HCT116 (cell line): ENCODE measurements around the gene CFAP119. TPM values are rescaled to one million over a fixed set of nuclear protein-coding genes. Genes with fewer than 3 reads are reported as not detected.

Experiments used
- EZH2 ChIP-seq: fragments of 200-600 bp; sonication (generic); IDR thresholded peaks from 2 replicates; pipeline ENCODE4 v1.6.1; 2017; ENCODE audit warnings: antibody characterized with exemption, mixed run types
- EZH2phosphoT487 ChIP-seq: fragments of 200-600 bp; IDR thresholded peaks from 2 replicates; pipeline ENCODE4 v1.6.1; 2018; ENCODE audit warnings: antibody characterized with exemption, borderline replicate concordance
- POLR2AphosphoS5 ChIP-seq: IDR thresholded peaks from 2 replicates; pipeline ENCODE4 v1.6.1; 2011; ENCODE audit warnings: mild to moderate bottlenecking, low read depth, low read length, moderate library complexity
- RAD21 ChIP-seq: IDR thresholded peaks from 2 replicates; pipeline ENCODE4 v1.6.1; 2012; ENCODE audit warnings: low read depth, mild to moderate bottlenecking
- SP1 ChIP-seq: IDR thresholded peaks from 2 replicates; pipeline ENCODE4 v1.6.1; 2012; ENCODE audit warnings: low read depth
- TCF7L2 ChIP-seq: IDR thresholded peaks from 2 replicates; pipeline ENCODE4 v1.7.0; 2011; ENCODE audit warnings: borderline replicate concordance, inconsistent platforms; ENCODE audit not compliant: insufficient read depth, insufficient read length; ENCODE audit errors: extremely low read depth
- YY1 ChIP-seq: IDR thresholded peaks from 2 replicates; pipeline ENCODE4 v1.6.1; 2011; ENCODE audit warnings: low read length, low read depth, moderate library complexity, mild to moderate bottlenecking; ENCODE audit not compliant: insufficient replicate concordance; ENCODE audit errors: extremely low read depth
- ZNF274 ChIP-seq: fragments of 200-500 bp; sonication (Bioruptor generic); IDR thresholded peaks from 2 replicates; pipeline ENCODE4 v1.6.1; 2014; ENCODE audit warnings: mild to moderate bottlenecking, low read depth, low read length, inconsistent platforms
- total RNA-seq: library from RNA; stranded (reverse); gene quantifications from one replicate; pipeline ENCODE4 v1.2.1, GENCODE V29; 2021; ENCODE audit not compliant: unreplicated experiment
- TF ChIP-seq, protein P1 (sequence below): IDR thresholded peaks from 2 replicates; pipeline ENCODE4 v1.6.1; 2011; ENCODE audit warnings: mild to moderate bottlenecking, low read length, moderate library complexity; ENCODE audit not compliant: insufficient replicate concordance; ENCODE audit errors: extremely low read depth
- TF ChIP-seq, protein P2 (sequence below): IDR thresholded peaks from 2 replicates; pipeline ENCODE4 v1.6.1; 2012; ENCODE audit warnings: low read depth
- TF ChIP-seq, protein P3 (sequence below): IDR thresholded peaks from 2 replicates; pipeline ENCODE4 v1.6.1; 2012

The CFAP119 gene
- total RNA-seq, 1 experiment from 2014 or later = 12.6 TPM

DNA sequence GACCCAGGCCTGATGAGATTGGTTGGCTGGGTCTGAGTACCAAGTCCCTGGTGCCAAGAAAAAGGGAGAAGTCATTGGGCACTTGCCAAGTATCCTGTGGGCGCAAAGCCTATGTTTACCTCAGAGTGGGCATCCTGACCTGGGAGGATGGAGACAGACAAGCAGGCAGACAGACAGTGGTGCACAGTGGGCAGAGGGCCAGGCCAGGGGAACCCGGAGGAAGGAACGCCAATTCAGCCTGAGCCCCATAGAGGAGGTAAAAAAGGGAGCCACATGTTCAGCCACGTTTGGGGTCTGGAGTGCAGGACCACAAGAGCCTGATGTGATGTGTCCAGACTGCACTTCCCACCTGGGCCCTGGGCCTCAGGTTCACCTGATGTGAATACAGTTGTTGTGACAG is 8.3 kb downstream of the CFAP119 start (continued):
- TF ChIP-seq, protein P1, sequence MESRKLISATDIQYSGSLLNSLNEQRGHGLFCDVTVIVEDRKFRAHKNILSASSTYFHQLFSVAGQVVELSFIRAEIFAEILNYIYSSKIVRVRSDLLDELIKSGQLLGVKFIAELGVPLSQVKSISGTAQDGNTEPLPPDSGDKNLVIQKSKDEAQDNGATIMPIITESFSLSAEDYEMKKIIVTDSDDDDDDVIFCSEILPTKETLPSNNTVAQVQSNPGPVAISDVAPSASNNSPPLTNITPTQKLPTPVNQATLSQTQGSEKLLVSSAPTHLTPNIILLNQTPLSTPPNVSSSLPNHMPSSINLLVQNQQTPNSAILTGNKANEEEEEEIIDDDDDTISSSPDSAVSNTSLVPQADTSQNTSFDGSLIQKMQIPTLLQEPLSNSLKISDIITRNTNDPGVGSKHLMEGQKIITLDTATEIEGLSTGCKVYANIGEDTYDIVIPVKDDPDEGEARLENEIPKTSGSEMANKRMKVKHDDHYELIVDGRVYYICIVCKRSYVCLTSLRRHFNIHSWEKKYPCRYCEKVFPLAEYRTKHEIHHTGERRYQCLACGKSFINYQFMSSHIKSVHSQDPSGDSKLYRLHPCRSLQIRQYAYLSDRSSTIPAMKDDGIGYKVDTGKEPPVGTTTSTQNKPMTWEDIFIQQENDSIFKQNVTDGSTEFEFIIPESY = no peak
- TF ChIP-seq EZH2 = no peak
- no peak for TF ChIP-seq ZNF274
- TF ChIP-seq, protein P2, sequence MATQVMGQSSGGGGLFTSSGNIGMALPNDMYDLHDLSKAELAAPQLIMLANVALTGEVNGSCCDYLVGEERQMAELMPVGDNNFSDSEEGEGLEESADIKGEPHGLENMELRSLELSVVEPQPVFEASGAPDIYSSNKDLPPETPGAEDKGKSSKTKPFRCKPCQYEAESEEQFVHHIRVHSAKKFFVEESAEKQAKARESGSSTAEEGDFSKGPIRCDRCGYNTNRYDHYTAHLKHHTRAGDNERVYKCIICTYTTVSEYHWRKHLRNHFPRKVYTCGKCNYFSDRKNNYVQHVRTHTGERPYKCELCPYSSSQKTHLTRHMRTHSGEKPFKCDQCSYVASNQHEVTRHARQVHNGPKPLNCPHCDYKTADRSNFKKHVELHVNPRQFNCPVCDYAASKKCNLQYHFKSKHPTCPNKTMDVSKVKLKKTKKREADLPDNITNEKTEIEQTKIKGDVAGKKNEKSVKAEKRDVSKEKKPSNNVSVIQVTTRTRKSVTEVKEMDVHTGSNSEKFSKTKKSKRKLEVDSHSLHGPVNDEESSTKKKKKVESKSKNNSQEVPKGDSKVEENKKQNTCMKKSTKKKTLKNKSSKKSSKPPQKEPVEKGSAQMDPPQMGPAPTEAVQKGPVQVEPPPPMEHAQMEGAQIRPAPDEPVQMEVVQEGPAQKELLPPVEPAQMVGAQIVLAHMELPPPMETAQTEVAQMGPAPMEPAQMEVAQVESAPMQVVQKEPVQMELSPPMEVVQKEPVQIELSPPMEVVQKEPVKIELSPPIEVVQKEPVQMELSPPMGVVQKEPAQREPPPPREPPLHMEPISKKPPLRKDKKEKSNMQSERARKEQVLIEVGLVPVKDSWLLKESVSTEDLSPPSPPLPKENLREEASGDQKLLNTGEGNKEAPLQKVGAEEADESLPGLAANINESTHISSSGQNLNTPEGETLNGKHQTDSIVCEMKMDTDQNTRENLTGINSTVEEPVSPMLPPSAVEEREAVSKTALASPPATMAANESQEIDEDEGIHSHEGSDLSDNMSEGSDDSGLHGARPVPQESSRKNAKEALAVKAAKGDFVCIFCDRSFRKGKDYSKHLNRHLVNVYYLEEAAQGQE = no peak
- TF ChIP-seq YY1 = no peak
- TF ChIP-seq TCF7L2 = no peak
- TF ChIP-seq, protein P3, sequence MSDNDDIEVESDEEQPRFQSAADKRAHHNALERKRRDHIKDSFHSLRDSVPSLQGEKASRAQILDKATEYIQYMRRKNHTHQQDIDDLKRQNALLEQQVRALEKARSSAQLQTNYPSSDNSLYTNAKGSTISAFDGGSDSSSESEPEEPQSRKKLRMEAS = no peak
- no peak for TF ChIP-seq POLR2AphosphoS5
- TF ChIP-seq EZH2phosphoT487 = no peak
- no peak for TF ChIP-seq RAD21
- TF ChIP-seq SP1 = no peak
